ENCODE measurements around the gene BCL6B.

Gene BCL6B

DNA sequence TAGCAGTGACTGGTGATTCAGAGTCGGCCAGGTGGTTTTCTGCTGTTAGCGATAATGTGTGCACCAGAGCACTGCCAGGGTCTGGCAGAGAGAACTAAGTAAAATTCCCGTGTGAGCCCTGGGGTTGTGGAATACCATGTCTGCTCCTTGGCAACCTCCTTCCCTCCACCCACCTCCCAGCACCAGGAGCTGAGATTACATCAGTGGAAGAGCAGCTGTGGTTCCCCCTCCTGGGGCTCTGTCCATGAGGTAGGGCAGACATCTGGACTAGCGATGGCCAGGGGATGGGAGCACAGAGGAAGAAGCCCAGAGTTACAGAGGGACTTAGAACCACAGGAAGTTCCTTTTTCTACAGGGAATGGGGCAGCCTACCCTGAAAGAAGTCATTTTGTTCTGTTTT is 41.4 kb downstream of the BCL6B start:
- DNase-seq, result no peak

DNA sequence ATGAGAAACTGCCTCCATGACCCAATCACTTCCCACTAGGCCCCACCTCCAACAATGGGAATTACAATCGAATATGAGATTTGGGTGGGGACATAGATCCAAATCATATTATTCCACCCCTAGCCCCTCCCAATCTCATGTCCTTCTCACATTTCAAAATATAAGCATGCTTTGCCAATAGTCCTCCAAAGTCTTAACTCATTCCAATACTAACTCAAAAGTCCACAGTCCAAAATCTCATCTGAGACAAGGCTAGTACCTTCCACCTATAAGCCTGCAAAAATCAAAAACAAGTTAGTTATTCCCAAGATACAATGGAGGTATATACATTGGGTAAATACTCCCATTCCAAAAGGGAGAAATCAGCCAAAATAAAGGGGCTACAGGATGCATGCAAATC is 44.3 kb downstream of the BCL6B start:
- no peak for DNase-seq

DNA sequence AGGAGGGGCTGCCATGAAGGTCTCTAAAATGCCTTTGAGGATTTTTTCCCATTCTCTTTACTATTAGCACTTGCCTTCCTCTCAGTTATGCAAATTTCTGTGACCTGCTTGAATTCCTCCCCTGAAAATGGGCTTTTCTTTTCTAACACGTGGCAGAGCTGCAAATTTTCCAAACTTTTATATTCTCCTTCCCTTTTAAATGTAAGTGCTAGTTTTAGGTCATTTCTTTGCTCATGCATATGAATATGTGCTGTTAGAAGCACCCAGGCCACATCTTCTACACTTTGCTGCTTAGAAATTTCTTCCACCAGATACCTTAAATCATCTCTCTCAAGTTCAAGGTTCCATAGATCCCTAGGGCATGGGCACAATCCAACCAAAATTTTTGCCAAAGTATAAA is 45.4 kb downstream of the BCL6B start:
- DNase-seq, result no peak

GRCh38 chr17:7070712-7071111 is 47.9 kb downstream of the BCL6B start:
- DNase-seq, result no peak

DNA sequence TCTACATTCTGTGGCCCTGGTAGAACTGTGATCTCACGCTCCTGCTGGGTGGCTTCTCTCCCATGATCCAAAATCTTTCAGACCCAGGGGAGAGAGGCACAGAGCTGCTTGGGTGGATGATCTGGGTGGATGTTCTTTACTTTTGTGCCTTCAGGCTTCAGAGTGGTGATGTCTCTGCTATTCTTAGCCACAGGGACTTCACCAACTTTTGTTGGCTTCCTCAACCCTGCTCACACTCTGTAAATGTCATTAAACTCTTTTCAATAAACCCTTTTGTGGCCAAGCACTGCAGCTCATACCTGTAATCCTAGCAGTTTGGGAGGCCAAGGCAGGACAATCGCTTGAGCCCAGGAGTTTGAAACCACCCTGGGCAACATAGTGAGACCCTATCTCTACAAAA is 49.6 kb downstream of the BCL6B start:
- DNase-seq, result no peak

GRCh38 chr17:7074931-7075330 is 52.1 kb downstream of the BCL6B start:
- DNase-seq, result no peak

DNA sequence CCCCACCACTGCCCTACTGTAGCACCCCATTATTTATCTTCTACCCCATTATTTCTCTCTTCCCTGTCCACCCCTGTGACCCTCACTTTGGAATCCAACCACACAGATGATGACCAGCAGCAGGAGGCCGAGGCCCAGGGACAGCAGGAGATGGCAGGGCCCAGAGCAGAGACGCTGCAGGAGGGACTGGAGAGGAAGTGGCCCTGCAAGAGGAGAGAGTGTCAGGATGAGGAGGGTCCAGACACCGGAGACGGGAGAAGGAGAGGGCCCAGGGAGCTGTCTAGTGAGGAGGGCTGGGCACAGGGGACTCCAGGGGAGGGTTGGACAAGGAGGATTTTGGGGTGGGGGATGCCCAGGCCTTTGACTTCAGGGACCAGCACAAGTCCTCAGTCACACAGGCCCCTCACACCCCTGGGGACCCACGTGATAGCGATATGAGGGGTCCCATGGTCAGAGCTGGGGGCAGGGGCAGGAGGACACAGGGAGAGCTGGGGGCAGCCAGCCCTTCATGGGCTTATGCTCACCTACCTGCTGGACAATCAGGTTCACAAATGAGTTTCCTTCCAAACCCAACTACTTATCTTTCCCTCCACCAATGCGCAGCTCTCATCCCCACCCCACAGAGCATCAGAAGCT is 55.2 kb downstream of the BCL6B start:
- DNase-seq, result no peak

DNA sequence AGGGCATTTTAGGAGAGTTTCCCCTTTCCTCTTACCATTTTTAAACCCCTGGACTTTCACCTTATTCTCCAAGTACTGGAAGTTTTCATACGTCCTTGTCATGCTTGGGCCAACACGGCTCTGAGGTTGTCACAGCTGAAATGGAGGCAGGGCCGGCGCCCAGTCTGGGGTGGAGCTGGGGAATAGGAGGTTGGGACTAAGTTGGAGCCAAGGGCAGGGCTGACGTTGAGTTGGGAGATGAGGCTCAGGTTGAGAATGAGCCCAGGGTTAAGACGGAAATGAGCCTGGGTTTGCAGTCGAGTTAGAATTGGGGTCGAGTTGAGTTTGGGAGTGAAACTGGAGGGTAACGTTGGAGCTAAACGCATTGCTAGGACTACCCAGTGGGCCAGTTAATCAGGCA is 55.9 kb downstream of the BCL6B start:
- DNase-seq, result no peak

Data from activated CD4-positive, alpha-beta T cell treated with anti-CD3 and anti-CD28 coated beads, Interleukin-2, Interleukin-6, amounts not matched to agents 100 ng/mL and 50 ng/mL, durations not matched to agents 16 hours and 8 hours (primary cell).